GM12878 (cell line): ENCODE data around the gene ABHD17C. TPM values are rescaled to one million over a fixed set of nuclear protein-coding genes. Genes with fewer than 3 reads are reported as not detected.

Experiments
- ATAC-seq: fragments of 200-7000 bp; cut with Tn5 transposase; 3 replicates; pipeline ENCODE4 v1.9.1; 2020; ENCODE audit warnings: mild to moderate bottlenecking, moderate library complexity
- BruUV-seq: library from RNA; stranded (reverse); fragments of 400-500 nt; replicated peaks from 2 replicates; lab custom pipeline; 2021; lab: Mats Ljungman, UMichigan
- CTCF ChIA-PET: fragments of 300-600 bp; sonication (Branson Sonifier 250); formaldehyde crosslinking; extraction: SDS; loops from one replicate; lab custom pipeline; 2021; ENCODE audit warnings: inconsistent platforms; lab: Yijun Ruan, JAX
- POLR2A ChIA-PET: fragments of 350-600 bp; formaldehyde crosslinking; extraction: SDS; loops from one replicate; lab custom pipeline; 2021; ENCODE audit warnings: inconsistent platforms; lab: Charles Lee
- RAD21 ChIA-PET: fragments of 300-600 bp; sonication (Branson Sonifier 250); formaldehyde crosslinking; loops from one replicate; lab custom pipeline; 2023; ENCODE audit warnings: antibody characterized with exemption; ENCODE audit not compliant: unreplicated experiment; lab: Charles Lee
- SMC1A ChIA-PET: fragments of 300-600 bp; sonication (Branson Sonifier 250); formaldehyde crosslinking; loops from one replicate; lab custom pipeline; 2023; ENCODE audit not compliant: unreplicated experiment, uncharacterized antibody; lab: Charles Lee
- DNase-seq: peaks from one replicate; pipeline ENCODE4 v3.0.0-alpha.2; 2011; ENCODE audit warnings: low read depth, low spot score
- FAIRE-seq: peaks from 3 replicates; lab custom pipeline; 2011; peaks lifted over from hg19 to GRCh38; lab: Jason Lieb, UNC
- H2AFZ ChIP-seq: 2 replicates; pipeline ENCODE4 v1.6.0; 2011; ENCODE audit warnings: low read depth, low read length, control low read depth; ENCODE audit not compliant: control insufficient read depth
- H3K27ac ChIP-seq: 2 replicates; pipeline ENCODE4 v1.5.1; 2011; ENCODE audit warnings: control low read depth; ENCODE audit not compliant: control insufficient read depth, insufficient read depth
- H3K27me3 ChIP-seq, 2 experiments: replicated peaks in 1 of 2; 2 replicates each; pipeline versions ENCODE4 v1.6.0 to v1.6.1; 2011; ENCODE audit warnings: low read length in 1 of 2; ENCODE audit not compliant: control insufficient read depth in 2 of 2, insufficient read depth in 2 of 2
- H3K36me3 ChIP-seq, 2 experiments: 2 replicates each; pipeline ENCODE4 v1.5.1; 2011; ENCODE audit warnings: low read length in 1 of 2; ENCODE audit not compliant: control insufficient read depth in 2 of 2, insufficient read depth in 2 of 2
- H3K4me1 ChIP-seq: 2 replicates; pipeline ENCODE4 v1.6.1; 2011; ENCODE audit warnings: mild to moderate bottlenecking, low read length, moderate library complexity, mixed read lengths; ENCODE audit not compliant: control insufficient read depth, insufficient read depth
- H3K4me2 ChIP-seq: 2 replicates; pipeline ENCODE4 v1.6.0; 2011; ENCODE audit warnings: control low read depth; ENCODE audit not compliant: control insufficient read depth, insufficient read depth
- H3K4me3 ChIP-seq: fragments of 200-600 bp; sonication (generic); 2 replicates; pipeline ENCODE4 v1.5.1; 2016
- H3K79me2 ChIP-seq: 2 replicates; pipeline ENCODE4 v1.6.0; 2011; ENCODE audit warnings: low read length; ENCODE audit not compliant: control insufficient read depth, insufficient read depth
- H3K9ac ChIP-seq: 2 replicates; pipeline ENCODE4 v1.8.0; 2011; ENCODE audit warnings: low read length, control low read depth, mixed read lengths; ENCODE audit not compliant: control insufficient read depth, insufficient read depth
- H3K9me3 ChIP-seq: replicated peaks from 3 replicates; pipeline ENCODE4 v1.5.1; 2011; ENCODE audit warnings: mild to moderate bottlenecking, low read length; ENCODE audit not compliant: control insufficient read depth, insufficient read depth
- H4K20me1 ChIP-seq: 2 replicates; pipeline ENCODE4 v1.6.0; 2011; ENCODE audit not compliant: control insufficient read depth, insufficient read depth
- CHD4 ChIP-seq: fragments of 200-600 bp; sonication (generic); IDR thresholded peaks from 2 replicates; pipeline ENCODE4 v1.6.1; 2016; ENCODE audit warnings: mild to moderate bottlenecking
- EGR1 ChIP-seq, 2 experiments: IDR thresholded peaks; 1 replicate in 1 of 2; 2 replicates in 1 of 2; pipeline ENCODE4 v1.6.1; 2011 to 2012; ENCODE audit warnings: low read depth in 2 of 2, low read length in 2 of 2, borderline replicate concordance in 1 of 2, mild to moderate bottlenecking in 1 of 2, moderate library complexity in 1 of 2
- KAT2A ChIP-seq: conservative IDR thresholded peaks from 2 replicates; pipeline ENCODE4 v1.6.1; 2011; ENCODE audit warnings: low read depth, low read length; ENCODE audit not compliant: control insufficient read depth
- KDM1A ChIP-seq: fragments of 200-600 bp; sonication (generic); IDR thresholded peaks from 2 replicates; pipeline ENCODE4 v1.6.1; 2016; ENCODE audit warnings: borderline replicate concordance
- MTA3 ChIP-seq: IDR thresholded peaks from 2 replicates; pipeline ENCODE4 v1.6.1; 2012; ENCODE audit warnings: low read length, inconsistent platforms, borderline replicate concordance
- RAD51 ChIP-seq: fragments of 450-650 bp; IDR thresholded peaks from 2 replicates; pipeline ENCODE4 v1.6.1; 2016; ENCODE audit warnings: moderate library complexity, mild to moderate bottlenecking, inconsistent platforms
- RFX5 ChIP-seq: IDR thresholded peaks from 2 replicates; pipeline ENCODE4 v1.6.1; 2011; ENCODE audit warnings: low read depth, low read length, improper control_type of control experiment
- YY1 ChIP-seq: IDR thresholded peaks from 2 replicates; pipeline ENCODE4 v1.6.1; 2011; ENCODE audit warnings: low read depth, mild to moderate bottlenecking, low read length
- WGBS: methylation state at CpG from one replicate; pipeline ENCODE4 v1.1.6; 2016; ENCODE audit warnings: low lambda C conversion rate; ENCODE audit not compliant: insufficient replicate concordance, insufficient coverage; ENCODE audit errors: missing lambda C conversion rate; 5-methylcytosine and 5-hydroxymethylcytosine counted together
- in situ Hi-C: fragments of 300-500 bp; cut with MboI; formaldehyde crosslinking; loops from 9 replicates; pipeline ENCODE4 v1.14.3; 2018; ENCODE audit warnings: mixed read lengths
- intact Hi-C: fragments of 100-400 bp; cut with micrococcal nuclease; formaldehyde crosslinking; loops from one replicate; pipeline ENCODE4 v1.14.2; 2022; ENCODE audit not compliant: unreplicated experiment
- polyA plus RNA-seq, 11 experiments: library from polyadenylated mRNA; depleted of rRNA in 4 of 11; unstranded in 6 of 11; stranded (reverse) in 5 of 11; fragments of >200 nt; fragmentation: Nextera tagmentation in 4 of 11; fragmentation: Illumina TruSeq in 1 of 11; extraction: Ambion mirVana in 4 of 11; extraction: Trizol in 1 of 11; gene quantifications; 1 replicate in 1 of 11; 2 replicates in 10 of 11; pipeline versions ENCODE4 v1.2.1 to v1.2.3, GENCODE V29; 2011 to 2016; ENCODE audit warnings: inconsistent platforms in 2 of 11, missing spikeins in 2 of 11, low read depth in 1 of 11
- total RNA-seq, 4 experiments: library from RNA; depleted of rRNA in 3 of 4; stranded (reverse); fragments of >200 nt in 3 of 4; fragmentation: Illumina TruSeq in 1 of 4; extraction: Trizol in 1 of 4; gene quantifications; 2 replicates each; pipeline versions ENCODE4 v1.2.1 to v1.2.3, GENCODE V29; 2013 to 2021
- TF ChIP-seq, protein P1 (sequence below): fragments of 150-350 bp; IDR thresholded peaks from 2 replicates; pipeline ENCODE4 v1.6.1; 2016; ENCODE audit warnings: low read depth, low read length
- TF ChIP-seq, protein P2 (sequence below): fragments of 450-650 bp; IDR thresholded peaks from 2 replicates; pipeline ENCODE4 v1.6.1; 2017; ENCODE audit warnings: mild to moderate bottlenecking, moderate library complexity
- TF ChIP-seq, protein P3 (sequence below): fragments of 450-650 bp; IDR thresholded peaks from 2 replicates; pipeline ENCODE4 v1.6.1; 2017; ENCODE audit warnings: mild to moderate bottlenecking, low read depth, inconsistent platforms; ENCODE audit not compliant: poor library complexity, severe bottlenecking

Gene ABHD17C
- total and polyA plus RNA-seq, 10 of the 15 experiments (the other 5 are each of a cell fraction or from before 2014, with no cell fraction given): 0.92 to 11.4 (median 5.5) TPM

DNA sequence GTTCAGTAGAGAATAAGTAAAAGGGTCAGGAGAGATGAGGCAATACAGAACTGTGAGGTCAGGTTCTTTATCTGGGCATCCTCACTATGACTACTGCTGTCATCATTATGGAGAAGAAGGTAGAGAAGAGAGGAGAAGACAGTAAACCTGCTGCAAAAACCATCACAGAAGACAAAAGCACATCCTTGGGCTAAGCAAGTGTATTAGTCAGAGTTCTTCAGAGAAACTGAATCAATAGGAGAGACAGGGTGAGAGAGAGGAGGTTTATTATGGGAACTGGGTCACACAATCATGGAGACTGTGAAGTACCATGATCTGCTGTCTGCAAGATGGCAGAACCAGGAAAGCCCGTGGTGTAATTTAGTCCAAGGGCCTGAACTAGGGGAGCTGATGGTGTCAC lies 9.5 kb upstream of the ABHD17C start:
- no TSS peak for BruUV-seq
- H3K4me3 ChIP-seq: no peak overlapping the region
- ChIA-PET SMC1A (interaction anchor here (0.6 kb wide), 1 partner anchor 12 kb away, joined by 3 read pairs; no protein-coding TSS in a partner anchor), RAD21 (no interaction called here), CTCF (interaction anchor here (0.6 to 1.7 kb wide), 3 partner anchors 9 to 198 kb away, joined by 3 to 4 read pairs (median 3); no protein-coding TSS in a partner anchor), POLR2A (no interaction called here)
- no peaks in the 10 kb centered on the region for H3K79me2 ChIP-seq
- no peak for ATAC-seq
- no peak overlapping the region for H3K4me2 ChIP-seq
- in situ Hi-C loops: no loop called here
- no peaks in the 10 kb centered on the region for H3K27me3 ChIP-seq
- H3K9me3 ChIP-seq: peaks cover 7% of the 10 kb centered on the region; the same call in 2 of the 3 replicates
- H4K20me1 ChIP-seq: no peaks in the 10 kb centered on the region
- H3K9ac ChIP-seq: no peak overlapping the region
- H3K27ac ChIP-seq: no peak overlapping the region
- no peaks in the 10 kb centered on the region for H3K36me3 ChIP-seq
- no peak for DNase-seq
- no peak overlapping the region for H2AFZ ChIP-seq
- WGBS: 42% methylated on average over 1 of the region's 1 CpG
- intact Hi-C loops: no loop called here
- no peak for FAIRE-seq
- no peaks in the 10 kb centered on the region for H3K4me1 ChIP-seq
- TF ChIP-seq MTA3 (no peak), YY1 (no peak), KDM1A (no peak), KAT2A (no peak), EGR1 (IDR thresholded peaks at IDR 0.05; ENCODE audit: borderline replicate concordance in 1 of 2, low read depth in 2 of 2, low read length in 2 of 2) (no peak), CHD4 (no peak), RFX5 (no peak), RAD51 (no peak)
- TF ChIP-seq, protein P1, sequence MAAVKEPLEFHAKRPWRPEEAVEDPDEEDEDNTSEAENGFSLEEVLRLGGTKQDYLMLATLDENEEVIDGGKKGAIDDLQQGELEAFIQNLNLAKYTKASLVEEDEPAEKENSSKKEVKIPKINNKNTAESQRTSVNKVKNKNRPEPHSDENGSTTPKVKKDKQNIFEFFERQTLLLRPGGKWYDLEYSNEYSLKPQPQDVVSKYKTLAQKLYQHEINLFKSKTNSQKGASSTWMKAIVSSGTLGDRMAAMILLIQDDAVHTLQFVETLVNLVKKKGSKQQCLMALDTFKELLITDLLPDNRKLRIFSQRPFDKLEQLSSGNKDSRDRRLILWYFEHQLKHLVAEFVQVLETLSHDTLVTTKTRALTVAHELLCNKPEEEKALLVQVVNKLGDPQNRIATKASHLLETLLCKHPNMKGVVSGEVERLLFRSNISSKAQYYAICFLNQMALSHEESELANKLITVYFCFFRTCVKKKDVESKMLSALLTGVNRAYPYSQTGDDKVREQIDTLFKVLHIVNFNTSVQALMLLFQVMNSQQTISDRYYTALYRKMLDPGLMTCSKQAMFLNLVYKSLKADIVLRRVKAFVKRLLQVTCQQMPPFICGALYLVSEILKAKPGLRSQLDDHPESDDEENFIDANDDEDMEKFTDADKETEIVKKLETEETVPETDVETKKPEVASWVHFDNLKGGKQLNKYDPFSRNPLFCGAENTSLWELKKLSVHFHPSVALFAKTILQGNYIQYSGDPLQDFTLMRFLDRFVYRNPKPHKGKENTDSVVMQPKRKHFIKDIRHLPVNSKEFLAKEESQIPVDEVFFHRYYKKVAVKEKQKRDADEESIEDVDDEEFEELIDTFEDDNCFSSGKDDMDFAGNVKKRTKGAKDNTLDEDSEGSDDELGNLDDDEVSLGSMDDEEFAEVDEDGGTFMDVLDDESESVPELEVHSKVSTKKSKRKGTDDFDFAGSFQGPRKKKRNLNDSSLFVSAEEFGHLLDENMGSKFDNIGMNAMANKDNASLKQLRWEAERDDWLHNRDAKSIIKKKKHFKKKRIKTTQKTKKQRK: no peak
- TF ChIP-seq, protein P2, sequence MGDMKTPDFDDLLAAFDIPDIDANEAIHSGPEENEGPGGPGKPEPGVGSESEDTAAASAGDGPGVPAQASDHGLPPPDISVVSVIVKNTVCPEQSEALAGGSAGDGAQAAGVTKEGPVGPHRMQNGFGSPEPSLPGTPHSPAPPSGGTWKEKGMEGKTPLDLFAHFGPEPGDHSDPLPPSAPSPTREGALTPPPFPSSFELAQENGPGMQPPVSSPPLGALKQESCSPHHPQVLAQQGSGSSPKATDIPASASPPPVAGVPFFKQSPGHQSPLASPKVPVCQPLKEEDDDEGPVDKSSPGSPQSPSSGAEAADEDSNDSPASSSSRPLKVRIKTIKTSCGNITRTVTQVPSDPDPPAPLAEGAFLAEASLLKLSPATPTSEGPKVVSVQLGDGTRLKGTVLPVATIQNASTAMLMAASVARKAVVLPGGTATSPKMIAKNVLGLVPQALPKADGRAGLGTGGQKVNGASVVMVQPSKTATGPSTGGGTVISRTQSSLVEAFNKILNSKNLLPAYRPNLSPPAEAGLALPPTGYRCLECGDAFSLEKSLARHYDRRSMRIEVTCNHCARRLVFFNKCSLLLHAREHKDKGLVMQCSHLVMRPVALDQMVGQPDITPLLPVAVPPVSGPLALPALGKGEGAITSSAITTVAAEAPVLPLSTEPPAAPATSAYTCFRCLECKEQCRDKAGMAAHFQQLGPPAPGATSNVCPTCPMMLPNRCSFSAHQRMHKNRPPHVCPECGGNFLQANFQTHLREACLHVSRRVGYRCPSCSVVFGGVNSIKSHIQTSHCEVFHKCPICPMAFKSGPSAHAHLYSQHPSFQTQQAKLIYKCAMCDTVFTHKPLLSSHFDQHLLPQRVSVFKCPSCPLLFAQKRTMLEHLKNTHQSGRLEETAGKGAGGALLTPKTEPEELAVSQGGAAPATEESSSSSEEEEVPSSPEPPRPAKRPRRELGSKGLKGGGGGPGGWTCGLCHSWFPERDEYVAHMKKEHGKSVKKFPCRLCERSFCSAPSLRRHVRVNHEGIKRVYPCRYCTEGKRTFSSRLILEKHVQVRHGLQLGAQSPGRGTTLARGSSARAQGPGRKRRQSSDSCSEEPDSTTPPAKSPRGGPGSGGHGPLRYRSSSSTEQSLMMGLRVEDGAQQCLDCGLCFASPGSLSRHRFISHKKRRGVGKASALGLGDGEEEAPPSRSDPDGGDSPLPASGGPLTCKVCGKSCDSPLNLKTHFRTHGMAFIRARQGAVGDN: no peak
- TF ChIP-seq, protein P3, sequence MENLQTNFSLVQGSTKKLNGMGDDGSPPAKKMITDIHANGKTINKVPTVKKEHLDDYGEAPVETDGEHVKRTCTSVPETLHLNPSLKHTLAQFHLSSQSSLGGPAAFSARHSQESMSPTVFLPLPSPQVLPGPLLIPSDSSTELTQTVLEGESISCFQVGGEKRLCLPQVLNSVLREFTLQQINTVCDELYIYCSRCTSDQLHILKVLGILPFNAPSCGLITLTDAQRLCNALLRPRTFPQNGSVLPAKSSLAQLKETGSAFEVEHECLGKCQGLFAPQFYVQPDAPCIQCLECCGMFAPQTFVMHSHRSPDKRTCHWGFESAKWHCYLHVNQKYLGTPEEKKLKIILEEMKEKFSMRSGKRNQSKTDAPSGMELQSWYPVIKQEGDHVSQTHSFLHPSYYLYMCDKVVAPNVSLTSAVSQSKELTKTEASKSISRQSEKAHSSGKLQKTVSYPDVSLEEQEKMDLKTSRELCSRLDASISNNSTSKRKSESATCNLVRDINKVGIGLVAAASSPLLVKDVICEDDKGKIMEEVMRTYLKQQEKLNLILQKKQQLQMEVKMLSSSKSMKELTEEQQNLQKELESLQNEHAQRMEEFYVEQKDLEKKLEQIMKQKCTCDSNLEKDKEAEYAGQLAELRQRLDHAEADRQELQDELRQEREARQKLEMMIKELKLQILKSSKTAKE: no peak
